ENCODE data around the gene VMP1. TPM values are rescaled to one million over a fixed set of nuclear protein-coding genes. Genes with fewer than 3 reads are reported as not detected.
A peak's percentile ranks its signal among the peaks of the same experiment; 100 is the strongest.

Gene VMP1
- total and polyA plus RNA-seq, 2 of the 4 experiments (the other 2 are of a cell fraction) = 89.8 to 197 TPM

GRCh38 chr17:59766491-59766890 lies 59.0 kb downstream of the VMP1 start:
- Histone ChIP-seq H3K9me3 (ENCODE audit: control insufficient read depth, insufficient read depth, low read length) (no peaks in the 10 kb centered on the region), H3K27ac (ENCODE audit: insufficient read depth, low read length) (peak overlapping the region; percentile 99), H3K4me3 (ENCODE audit: insufficient read depth, low read depth, low read length) (no peak overlapping the region), H3K23ac (ENCODE audit: low read depth, low read length) (peak overlapping the region; percentile 66), H3K4me2 (ENCODE audit: low read depth, low read length) (peak overlapping the region; percentile 72), H3K27me3 (ENCODE audit: control insufficient read depth, insufficient read depth, low read length) (no peaks in the 10 kb centered on the region), H4K5ac (ENCODE audit: low read depth, low read length) (peak overlapping the region; percentile 84), H4K20me1 (ENCODE audit: insufficient read depth, low read length) (no peaks in the 10 kb centered on the region), H3K14ac (replicated peaks; ENCODE audit: low read depth, low read length) (peak overlapping the region; percentile 78), H2BK15ac (ENCODE audit: low read depth, low read length) (peak overlapping the region; percentile 95; the same call in 1 of the 3 replicates), H2AK5ac (ENCODE audit: low read depth, low read length) (peak overlapping the region; percentile 94), H3K9me1 (ENCODE audit: insufficient read depth, low read length) (peaks cover 10% of the 10 kb centered on the region), H3K9ac (ENCODE audit: low read depth, low read length) (peak overlapping the region; percentile 55; the same call in 1 of the 2 replicates), H4K91ac (ENCODE audit: insufficient read depth, low read depth, low read length) (peak overlapping the region; percentile 90), H2AK9ac (replicated peaks; ENCODE audit: low read depth, low read length, poor library complexity) (no peak overlapping the region), H3K36me3 (ENCODE audit: control insufficient read depth, insufficient read depth, low read length) (peaks cover 6% of the 10 kb centered on the region), H2BK20ac (ENCODE audit: low read depth, low read length) (peak overlapping the region; percentile 87; the same call in 1 of the 2 replicates), H3K79me1 (ENCODE audit: low read depth in 1 of 2, low read length in 2 of 2) (peaks cover 16 to 50% of the 10 kb centered on the region in 2 experiments), H2AFZ (replicated peaks; ENCODE audit: low read length, poor library complexity) (no peak overlapping the region), H4K8ac (ENCODE audit: low read depth in 2 of 2, low read length in 2 of 2) (peak overlapping the region; percentile 85 to 94; a peak in 3 of 4 replicates), H3K18ac (ENCODE audit: low read depth, low read length) (peak overlapping the region; percentile 80), H2BK120ac (ENCODE audit: low read depth, low read length) (peak overlapping the region; percentile 90), H3K4me1 (ENCODE audit: control insufficient read depth, insufficient read depth, low read length) (peaks cover 20% of the 10 kb centered on the region), H3K4ac (ENCODE audit: low read depth, low read length) (peak overlapping the region; percentile 90), H3K56ac (ENCODE audit: extremely low read depth, insufficient read depth, low read length) (no peak overlapping the region; the same call in 1 of the 2 replicates), H2BK5ac (ENCODE audit: low read depth, low read length, poor library complexity, severe bottlenecking) (peak overlapping the region; percentile 88)
- ChIA-PET CTCF (interaction anchor here (2.5 kb wide), 1 partner anchor 12 kb away, joined by 5 read pairs; no protein-coding TSS in a partner anchor), POLR2A (ENCODE audit: unreplicated experiment) (no interaction called here)
- dilution Hi-C loops (cut with HindIII; ENCODE audit: low sequenced_read_pairs, unreplicated experiment) (no loop called here), in situ Hi-C loops (cut with MboI; ENCODE audit: low sequenced_read_pairs) (no loop called here), intact Hi-C loops (cut with micrococcal nuclease) (no loop called here)
- no TSS peak for BruUV-seq (replicated peaks)
- ATAC-seq (ENCODE audit: low read depth) (peak; percentile 39), DNase-seq (peak; percentile 65)
- TF ChIP-seq POLR2A (IDR thresholded peaks at IDR 0.05; ENCODE audit: low read depth, low read length) (no peak), CTCF (conservative IDR thresholded peaks at IDR 0.05; ENCODE audit: low read depth, low read length) (no peak), SMC3 (IDR thresholded peaks at IDR 0.05; ENCODE audit: low read depth, low read length) (no peak), RAD21 (IDR thresholded peaks at IDR 0.05; ENCODE audit: low read length) (no peak), MXI1 (IDR thresholded peaks at IDR 0.05; ENCODE audit: borderline replicate concordance, low read depth, low read length) (no peak), RFX5 (IDR thresholded peaks at IDR 0.05; ENCODE audit: low read depth, low read length) (no peak), RCOR1 (IDR thresholded peaks at IDR 0.05; ENCODE audit: insufficient replicate concordance, low read length) (no peak), MAZ (IDR thresholded peaks at IDR 0.05; ENCODE audit: borderline replicate concordance, low read depth, low read length) (no peak), MAFK (IDR thresholded peaks at IDR 0.05; ENCODE audit: low read depth, low read length) (no peak), NFE2L2 (IDR thresholded peaks at IDR 0.05; ENCODE audit: low read depth, low read length) (no peak), ELK1 (IDR thresholded peaks at IDR 0.05; ENCODE audit: borderline replicate concordance, low read depth, low read length) (no peak), BHLHE40 (IDR thresholded peaks at IDR 0.05; ENCODE audit: low read depth, low read length) (no peak), CEBPB (IDR thresholded peaks at IDR 0.05; ENCODE audit: low read depth, low read length) (no peak), CHD1 (IDR thresholded peaks at IDR 0.05; ENCODE audit: low read depth, low read length) (no peak), FOS (IDR thresholded peaks at IDR 0.05; ENCODE audit: low read depth, low read length) (no peak), USF2 (IDR thresholded peaks at IDR 0.05; ENCODE audit: low read depth, low read length) (no peak)
- WGBS, 2 experiments (ENCODE audit: extremely low coverage in 2 of 2, insufficient read length in 1 of 2) = no CpG with 5 or more reads among the region's 6 CpGs

All from IMR-90 (cell line).